ENCODE data around the gene YIF1A. TPM values are rescaled to one million over a fixed set of nuclear protein-coding genes. Genes with fewer than 3 reads are reported as not detected.

YIF1A gene
- polyA plus RNA-seq, 3 donors = 50.0 to 81.1 (median 63.8) TPM

DNA sequence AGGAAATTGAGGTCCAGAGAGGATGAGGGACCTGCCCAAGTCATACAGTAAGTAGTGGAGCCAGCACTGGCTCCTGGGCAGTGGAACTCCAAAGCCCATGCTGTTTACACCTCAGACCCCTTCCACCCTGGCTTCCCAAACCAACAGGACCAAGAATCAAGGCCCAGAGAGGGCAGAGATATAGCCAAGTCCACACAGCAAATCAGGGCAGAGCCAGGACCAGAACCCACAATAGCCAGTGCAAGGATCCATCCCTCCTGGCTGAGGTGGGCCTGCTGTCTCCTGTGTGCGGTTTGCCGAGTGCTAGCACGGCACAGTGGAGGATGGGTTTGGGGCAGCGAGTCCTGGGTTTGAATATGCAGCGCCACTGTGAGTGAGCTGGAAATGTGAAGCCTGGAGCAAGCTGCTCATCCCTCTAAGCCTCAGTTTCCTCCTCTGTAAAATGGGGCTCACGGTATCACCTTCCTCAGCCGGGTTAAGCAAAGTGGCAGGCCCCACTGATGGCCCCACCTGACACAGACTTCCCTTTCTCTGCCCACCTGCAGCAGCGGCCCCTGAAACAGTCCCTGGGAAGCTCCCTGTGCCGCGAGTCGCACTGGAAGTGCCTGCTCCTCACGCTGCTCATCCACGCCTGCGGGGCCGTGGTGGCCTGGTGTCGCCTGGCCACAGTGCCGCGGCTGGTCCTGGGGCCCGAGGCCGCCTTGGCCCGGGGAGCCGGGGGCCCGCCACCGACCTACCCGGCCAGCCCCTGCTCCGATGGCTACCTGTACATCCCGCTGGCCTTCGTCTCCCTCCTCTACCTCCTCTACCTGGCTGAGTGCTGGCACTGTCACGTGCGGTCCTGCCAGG is 5.1 kb upstream of the YIF1A start:
- Mint-ChIP-seq H3K4me1 (peaks cover 17% of the 10 kb centered on the region), H3K27ac (no peak overlapping the region), H3K9me3 (peaks cover 0 to 7% (median 4%) of the 10 kb centered on the region in 7 donors), H3K36me3 (peaks cover 4 to 7% of the 10 kb centered on the region in 2 donors), H3K4me3 (peak overlapping the region in 1 of 2 donors; percentile 2), H3K27me3 (ENCODE audit: low read depth in 3 of 3) (peaks cover 39 to 60% (median 42%) of the 10 kb centered on the region in 3 donors)
- H3K79me2 ChIP-seq (ENCODE audit: insufficient read depth, low read length) = no peaks in the 10 kb centered on the region
- H3K36me3 ChIP-seq (replicated peaks in 1 of 2; ENCODE audit: control insufficient read depth in 1 of 2, insufficient read depth in 2 of 2, low read length in 2 of 2) = no peaks in the 10 kb centered on the region
- WGBS (ENCODE audit: insufficient coverage) = 79% methylated on average over 27 of the region's 30 CpGs
- peaks cover 0 to 11% of the 10 kb centered on the region in 2 donors for H3K9me3 ChIP-seq (replicated peaks in 1 of 2; ENCODE audit: control insufficient read depth in 1 of 2, insufficient read depth in 1 of 2, low read length in 2 of 2)
- no peak for DNase-seq
- TF ChIP-seq, protein P1, sequence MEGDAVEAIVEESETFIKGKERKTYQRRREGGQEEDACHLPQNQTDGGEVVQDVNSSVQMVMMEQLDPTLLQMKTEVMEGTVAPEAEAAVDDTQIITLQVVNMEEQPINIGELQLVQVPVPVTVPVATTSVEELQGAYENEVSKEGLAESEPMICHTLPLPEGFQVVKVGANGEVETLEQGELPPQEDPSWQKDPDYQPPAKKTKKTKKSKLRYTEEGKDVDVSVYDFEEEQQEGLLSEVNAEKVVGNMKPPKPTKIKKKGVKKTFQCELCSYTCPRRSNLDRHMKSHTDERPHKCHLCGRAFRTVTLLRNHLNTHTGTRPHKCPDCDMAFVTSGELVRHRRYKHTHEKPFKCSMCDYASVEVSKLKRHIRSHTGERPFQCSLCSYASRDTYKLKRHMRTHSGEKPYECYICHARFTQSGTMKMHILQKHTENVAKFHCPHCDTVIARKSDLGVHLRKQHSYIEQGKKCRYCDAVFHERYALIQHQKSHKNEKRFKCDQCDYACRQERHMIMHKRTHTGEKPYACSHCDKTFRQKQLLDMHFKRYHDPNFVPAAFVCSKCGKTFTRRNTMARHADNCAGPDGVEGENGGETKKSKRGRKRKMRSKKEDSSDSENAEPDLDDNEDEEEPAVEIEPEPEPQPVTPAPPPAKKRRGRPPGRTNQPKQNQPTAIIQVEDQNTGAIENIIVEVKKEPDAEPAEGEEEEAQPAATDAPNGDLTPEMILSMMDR (IDR thresholded peaks at IDR 0.05) = no peak
- peaks cover 24 to 49% of the 10 kb centered on the region in 2 donors for H3K27me3 ChIP-seq (ENCODE audit: control insufficient read depth in 2 of 2, insufficient read depth in 2 of 2, low read length in 2 of 2)
- intact Hi-C loops (cut with micrococcal nuclease) = no loop called here
- H4K20me1 ChIP-seq (ENCODE audit: insufficient read depth, low read length) = no peaks in the 10 kb centered on the region
- H3K9ac ChIP-seq (ENCODE audit: insufficient read depth, low read length, poor library complexity, severe bottlenecking) = no peak overlapping the region
- no peak overlapping the region for H2AFZ ChIP-seq (ENCODE audit: insufficient read depth, low read depth, low read length, poor library complexity, severe bottlenecking)
- H3K4me1 ChIP-seq (ENCODE audit: control insufficient read depth in 1 of 2, insufficient read depth in 2 of 2, low read length in 2 of 2) = peaks cover 17 to 22% of the 10 kb centered on the region in 2 donors
- H3K27ac ChIP-seq (ENCODE audit: low read depth in 1 of 2, low read length in 2 of 2) = no peak overlapping the region
- no peak overlapping the region for H3K4me3 ChIP-seq (replicated peaks in 1 of 3; ENCODE audit: low read depth in 2 of 3, low read length in 3 of 3)
- H3K4me2 ChIP-seq (replicated peaks; ENCODE audit: extremely low read depth, low read length, poor library complexity, severe bottlenecking) = no peak overlapping the region

DNA sequence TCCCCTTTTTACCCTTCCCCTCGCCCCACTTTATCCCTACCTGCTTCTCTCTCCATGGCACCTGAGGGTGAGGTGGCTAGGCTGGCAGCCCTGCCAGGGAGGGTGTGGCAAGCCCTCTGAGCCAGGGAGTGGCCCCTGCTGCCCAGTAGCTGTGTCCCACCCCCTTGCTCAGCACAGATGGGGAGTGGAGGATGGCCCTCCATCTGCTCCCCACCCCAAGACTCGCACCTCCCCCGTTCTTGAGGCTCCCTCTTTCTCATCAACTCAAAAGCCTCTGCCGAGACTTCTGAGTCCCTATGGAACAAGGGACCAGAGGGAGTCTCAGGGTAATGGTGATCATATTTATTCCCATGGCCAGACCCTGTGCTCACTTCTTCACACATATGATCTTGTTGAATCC is 4.4 kb upstream of the YIF1A start:
- no peak overlapping the region for H3K4me2 ChIP-seq (replicated peaks; ENCODE audit: extremely low read depth, low read length, poor library complexity, severe bottlenecking)
- H3K4me3 Mint-ChIP-seq = peak overlapping the region in 1 of 2 donors; percentile 2
- no peaks in the 10 kb centered on the region for H4K20me1 ChIP-seq (ENCODE audit: insufficient read depth, low read length)
- intact Hi-C loops (cut with micrococcal nuclease) = no loop called here
- H2AFZ ChIP-seq (ENCODE audit: insufficient read depth, low read depth, low read length, poor library complexity, severe bottlenecking) = no peak overlapping the region
- DNase-seq = no peak
- H3K4me1 ChIP-seq (ENCODE audit: control insufficient read depth in 1 of 2, insufficient read depth in 2 of 2, low read length in 2 of 2) = peaks cover 20 to 26% of the 10 kb centered on the region in 2 donors
- TF ChIP-seq, protein P1 (IDR thresholded peaks at IDR 0.05) = no peak
- no peak overlapping the region for H3K27ac ChIP-seq (ENCODE audit: low read depth in 1 of 2, low read length in 2 of 2)
- H3K36me3 Mint-ChIP-seq = peaks cover 4 to 7% of the 10 kb centered on the region in 2 donors
- peaks cover 0 to 7% (median 4%) of the 10 kb centered on the region in 7 donors for H3K9me3 Mint-ChIP-seq
- peaks cover 0 to 11% of the 10 kb centered on the region in 2 donors for H3K9me3 ChIP-seq (replicated peaks in 1 of 2; ENCODE audit: control insufficient read depth in 1 of 2, insufficient read depth in 1 of 2, low read length in 2 of 2)
- peaks cover 24 to 49% of the 10 kb centered on the region in 2 donors for H3K27me3 ChIP-seq (ENCODE audit: control insufficient read depth in 2 of 2, insufficient read depth in 2 of 2, low read length in 2 of 2)
- H3K27me3 Mint-ChIP-seq (ENCODE audit: low read depth in 3 of 3) = peaks cover 39 to 56% (median 42%) of the 10 kb centered on the region in 3 donors
- no CpG with 5 or more reads among the region's 4 CpGs for WGBS (ENCODE audit: insufficient coverage)
- no peak overlapping the region for H3K9ac ChIP-seq (ENCODE audit: insufficient read depth, low read length, poor library complexity, severe bottlenecking)
- no peak overlapping the region for H3K27ac Mint-ChIP-seq
- no peak overlapping the region for H3K4me3 ChIP-seq (replicated peaks in 1 of 3; ENCODE audit: low read depth in 2 of 3, low read length in 3 of 3)
- H3K36me3 ChIP-seq (replicated peaks in 1 of 2; ENCODE audit: control insufficient read depth in 1 of 2, insufficient read depth in 2 of 2, low read length in 2 of 2) = no peaks in the 10 kb centered on the region
- no peaks in the 10 kb centered on the region for H3K79me2 ChIP-seq (ENCODE audit: insufficient read depth, low read length)
- peaks cover 19% of the 10 kb centered on the region for H3K4me1 Mint-ChIP-seq
